GM21381 (cell line): ENCODE results near the gene TEAD1.

Experiments
- ATAC-seq: cut with Tn5 transposase; IDR thresholded peaks from one replicate; pipeline ENCODE4 v1.9.1; 2021; ENCODE audit warnings: mild to moderate bottlenecking, moderate library complexity; ENCODE audit not compliant: unreplicated experiment

TEAD1 gene

GRCh38 chr11:12706545-12707499 lies 32.6 kb downstream of the TEAD1 start:
- ATAC-seq: no peak

- no peak for ATAC-seq
Observed at GRCh38 chr11:12707500-12707880, 33.3 kb downstream of the TEAD1 start.

- ATAC-seq: no peak
Observed at GRCh38 chr11:12711496-12711895, 37.3 kb downstream of the TEAD1 start.

- ATAC-seq: no peak
Observed at GRCh38 chr11:12712132-12712531, 37.9 kb downstream of the TEAD1 start.

- ATAC-seq: no peak
Observed at GRCh38 chr11:12715131-12715530, 40.9 kb downstream of the TEAD1 start.

GRCh38 chr11:12715941-12716340 lies 41.7 kb downstream of the TEAD1 start:
- no peak for ATAC-seq

- ATAC-seq: no peak
Observed at GRCh38 chr11:12716816-12717215, 42.6 kb downstream of the TEAD1 start.

GRCh38 chr11:12717851-12718291 lies 43.6 kb downstream of the TEAD1 start:
- peak; percentile 88 for ATAC-seq

GRCh38 chr11:12719221-12719620 lies 45.0 kb downstream of the TEAD1 start:
- no peak for ATAC-seq

GRCh38 chr11:12721816-12722604 lies 47.8 kb downstream of the TEAD1 start:
- no peak for ATAC-seq

GRCh38 chr11:12723421-12724300 lies 49.4 kb downstream of the TEAD1 start:
- ATAC-seq: no peak

GRCh38 chr11:12724301-12725054 lies 50.3 kb downstream of the TEAD1 start:
- ATAC-seq: no peak

- ATAC-seq: no peak
Observed at GRCh38 chr11:12725055-12725862, 51.0 kb downstream of the TEAD1 start.

- ATAC-seq: no peak
Observed at GRCh38 chr11:12725863-12726682, 51.9 kb downstream of the TEAD1 start.

GRCh38 chr11:12727563-12728211 lies 53.5 kb downstream of the TEAD1 start:
- no peak for ATAC-seq

- ATAC-seq: no peak
Observed at GRCh38 chr11:12728417-12728816, 54.2 kb downstream of the TEAD1 start.

- no peak for ATAC-seq
Observed at GRCh38 chr11:12729941-12730340, 55.7 kb downstream of the TEAD1 start.

GRCh38 chr11:12731841-12732336 lies 57.7 kb downstream of the TEAD1 start:
- ATAC-seq: no peak
